HEK293 (cell line): ENCODE measurements around the gene PARD3B.

Source experiments
- CTCF ChIA-PET: fragments of 350-600 bp; formaldehyde crosslinking; extraction: SDS; loops from one replicate; lab custom pipeline; 2021; ENCODE audit warnings: antibody characterized with exemption; lab: Yijun Ruan, JAX
- POLR2A ChIA-PET: fragments of 300-600 bp; formaldehyde crosslinking; extraction: SDS; loops from one replicate; lab custom pipeline; 2020; ENCODE audit warnings: antibody characterized with exemption, inconsistent platforms; lab: Yijun Ruan, JAX
- H3K27ac ChIP-seq: fragments of 200-500 bp; sonication (Bioruptor generic); 2 replicates; pipeline ENCODE4 v1.5.1; 2014; ENCODE audit warnings: low read depth, low read length, control low read depth, inconsistent platforms; ENCODE audit errors: extremely low read depth
- H3K36me3 ChIP-seq, 2 experiments: fragments of 200-500 bp in 1 of 2; sonication (Bioruptor generic) in 1 of 2; 1 replicate in 1 of 2; 2 replicates in 1 of 2; pipeline ENCODE4 v1.5.1; 2014 to 2017; ENCODE audit warnings: inconsistent platforms in 2 of 2, low read length in 2 of 2; ENCODE audit not compliant: control insufficient read depth in 2 of 2, insufficient read depth in 1 of 2
- H3K4me1 ChIP-seq: fragments of 200-500 bp; sonication (Bioruptor generic); 2 replicates; pipeline ENCODE4 v1.5.1; 2014; ENCODE audit warnings: mild to moderate bottlenecking, low read length, inconsistent platforms; ENCODE audit not compliant: control insufficient read depth, insufficient read depth
- H3K4me3 ChIP-seq: 2 replicates; pipeline ENCODE4 v1.5.1; 2011; ENCODE audit warnings: low read depth, mild to moderate bottlenecking, control low read depth, low read length, moderate library complexity
- H3K9me3 ChIP-seq: fragments of 200-500 bp; sonication (Bioruptor generic); 2 replicates; pipeline ENCODE4 v1.5.1; 2014; ENCODE audit warnings: low read depth, low read length, inconsistent platforms; ENCODE audit not compliant: control insufficient read depth, insufficient read depth
- EGR2 ChIP-seq: fragments of 450-650 bp; formaldehyde crosslinking; IDR thresholded peaks from 2 replicates; pipeline ENCODE4 v1.5.1; 2016; ENCODE audit warnings: low read depth, missing biosample characterization, missing genetic modification characterization
- KLF1 ChIP-seq: fragments of 450-650 bp; formaldehyde crosslinking; IDR thresholded peaks from 2 replicates; pipeline ENCODE4 v1.5.1; 2016; ENCODE audit warnings: missing biosample characterization, missing genetic modification characterization
- ZNF157 ChIP-seq: fragments of 450-650 bp; formaldehyde crosslinking; IDR thresholded peaks from 2 replicates; pipeline ENCODE4 v1.5.1; 2016; ENCODE audit warnings: missing biosample characterization, missing genetic modification characterization
- ZNF426 ChIP-seq: fragments of 450-650 bp; formaldehyde crosslinking; IDR thresholded peaks from 2 replicates; pipeline ENCODE4 v1.5.1; 2017; ENCODE audit warnings: missing biosample characterization, missing genetic modification characterization, mild to moderate bottlenecking, inconsistent platforms, moderate library complexity
- ZNF529 ChIP-seq: fragments of 450-650 bp; formaldehyde crosslinking; IDR thresholded peaks from 2 replicates; pipeline ENCODE4 v1.5.1; 2017; ENCODE audit warnings: missing genetic modification characterization, missing biosample characterization; ENCODE audit not compliant: insufficient replicate concordance
- ZNF548 ChIP-seq: fragments of 450-650 bp; formaldehyde crosslinking; IDR thresholded peaks from 2 replicates; pipeline ENCODE4 v1.5.1; 2016; ENCODE audit warnings: missing biosample characterization, missing genetic modification characterization
- ZNF555 ChIP-seq: fragments of 450-650 bp; formaldehyde crosslinking; conservative IDR thresholded peaks from 2 replicates; pipeline ENCODE4 v1.5.1; 2017; ENCODE audit warnings: missing biosample characterization, mild to moderate bottlenecking, missing genetic modification characterization, inconsistent platforms
- ZNF76 ChIP-seq: fragments of 450-650 bp; formaldehyde crosslinking; IDR thresholded peaks from 2 replicates; pipeline ENCODE4; 2016; ENCODE audit warnings: low read depth, missing biosample characterization, missing genetic modification characterization, borderline replicate concordance
- ZNF777 ChIP-seq: fragments of 450-650 bp; formaldehyde crosslinking; IDR thresholded peaks from 2 replicates; pipeline ENCODE4 v1.5.1; 2017; ENCODE audit warnings: missing biosample characterization, missing genetic modification characterization, borderline replicate concordance
- ZNF785 ChIP-seq: fragments of 450-650 bp; formaldehyde crosslinking; IDR thresholded peaks from 2 replicates; pipeline ENCODE4 v1.5.1; 2016; ENCODE audit warnings: missing biosample characterization, missing genetic modification characterization
- ZNF830 ChIP-seq: fragments of 450-650 bp; IDR thresholded peaks from 2 replicates; pipeline ENCODE4 v1.5.0; 2018; ENCODE audit warnings: missing biosample characterization, missing genetic modification characterization, low read depth, mild to moderate bottlenecking, moderate library complexity
- TF ChIP-seq, protein P1 (sequence below): sonication (generic); formaldehyde crosslinking; IDR thresholded peaks from 2 replicates; pipeline ENCODE4 v1.8.1; 2022; ENCODE audit warnings: mild to moderate bottlenecking, moderate library complexity, missing genetic modification reagents
- TF ChIP-seq, protein P2 (sequence below): fragments of 450-650 bp; formaldehyde crosslinking; IDR thresholded peaks from 2 replicates; pipeline ENCODE4 v1.5.1; 2016; ENCODE audit warnings: missing biosample characterization, missing genetic modification characterization
- TF ChIP-seq, protein P3 (sequence below): fragments of 450-650 bp; formaldehyde crosslinking; IDR thresholded peaks from 2 replicates; pipeline ENCODE4 v1.5.1; 2016; ENCODE audit warnings: missing biosample characterization, missing genetic modification characterization, borderline replicate concordance
- TF ChIP-seq, protein P4 (sequence below): fragments of 450-650 bp; formaldehyde crosslinking; conservative IDR thresholded peaks from 2 replicates; pipeline ENCODE4 v1.5.1; 2016; ENCODE audit warnings: low read depth, missing biosample characterization, missing genetic modification characterization
- TF ChIP-seq, protein P5 (sequence below): fragments of 450-650 bp; formaldehyde crosslinking; optimal IDR thresholded peaks from 2 replicates; pipeline ENCODE3; 2016; ENCODE audit warnings: missing biosample characterization, mild to moderate bottlenecking, missing genetic modification characterization

Gene PARD3B

DNA sequence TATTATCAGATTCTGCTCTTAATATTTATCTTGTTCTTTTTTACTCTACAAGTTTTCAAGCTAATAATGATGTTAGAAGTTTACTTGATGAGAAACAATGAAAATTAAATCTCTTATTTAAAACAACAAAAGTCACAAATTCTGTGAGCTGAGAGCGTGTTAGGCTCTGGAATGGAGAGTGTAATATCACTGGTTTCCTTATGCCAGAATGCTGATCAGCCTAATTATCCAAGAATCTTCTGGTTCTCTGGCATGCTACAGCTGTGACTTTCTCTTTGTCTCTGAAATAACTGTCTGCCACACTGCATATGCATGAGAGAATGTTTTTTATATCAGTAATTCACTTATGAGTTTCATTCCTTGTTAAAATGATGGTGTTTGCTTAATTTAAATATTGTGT is 236.7 kb downstream of the PARD3B start:
- Histone ChIP-seq H3K9me3 (no peaks in the 10 kb centered on the region), H3K27ac (no peak overlapping the region), H3K36me3 (no peaks in the 10 kb centered on the region), H3K4me3 (no peak overlapping the region), H3K4me1 (no peaks in the 10 kb centered on the region)
- no peak for TF ChIP-seq ZNF785 (tag by site-specific recombination)
- no peak for TF ChIP-seq ZNF548 (tag by site-specific recombination)
- no peak for TF ChIP-seq KLF1
- no peak for TF ChIP-seq ZNF426
- TF ChIP-seq EGR2, result no peak
- no peak for TF ChIP-seq ZNF777
- TF ChIP-seq ZNF157, result no peak
- TF ChIP-seq ZNF76, result no peak
- TF ChIP-seq ZNF529 (tag by site-specific recombination), result no peak
- no peak for TF ChIP-seq ZNF555
- TF ChIP-seq, protein P1, sequence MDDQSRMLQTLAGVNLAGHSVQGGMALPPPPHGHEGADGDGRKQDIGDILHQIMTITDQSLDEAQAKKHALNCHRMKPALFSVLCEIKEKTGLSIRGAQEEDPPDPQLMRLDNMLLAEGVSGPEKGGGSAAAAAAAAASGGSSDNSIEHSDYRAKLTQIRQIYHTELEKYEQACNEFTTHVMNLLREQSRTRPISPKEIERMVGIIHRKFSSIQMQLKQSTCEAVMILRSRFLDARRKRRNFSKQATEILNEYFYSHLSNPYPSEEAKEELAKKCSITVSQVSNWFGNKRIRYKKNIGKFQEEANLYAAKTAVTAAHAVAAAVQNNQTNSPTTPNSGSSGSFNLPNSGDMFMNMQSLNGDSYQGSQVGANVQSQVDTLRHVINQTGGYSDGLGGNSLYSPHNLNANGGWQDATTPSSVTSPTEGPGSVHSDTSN (CRISPR knock-in tag), result no peak
- TF ChIP-seq, protein P2, sequence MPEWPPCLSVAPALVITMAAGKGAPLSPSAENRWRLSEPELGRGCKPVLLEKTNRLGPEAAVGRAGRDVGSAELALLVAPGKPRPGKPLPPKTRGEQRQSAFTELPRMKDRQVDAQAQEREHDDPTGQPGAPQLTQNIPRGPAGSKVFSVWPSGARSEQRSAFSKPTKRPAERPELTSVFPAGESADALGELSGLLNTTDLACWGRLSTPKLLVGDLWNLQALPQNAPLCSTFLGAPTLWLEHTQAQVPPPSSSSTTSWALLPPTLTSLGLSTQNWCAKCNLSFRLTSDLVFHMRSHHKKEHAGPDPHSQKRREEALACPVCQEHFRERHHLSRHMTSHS (tag by site-specific recombination), result no peak
- TF ChIP-seq, protein P3, sequence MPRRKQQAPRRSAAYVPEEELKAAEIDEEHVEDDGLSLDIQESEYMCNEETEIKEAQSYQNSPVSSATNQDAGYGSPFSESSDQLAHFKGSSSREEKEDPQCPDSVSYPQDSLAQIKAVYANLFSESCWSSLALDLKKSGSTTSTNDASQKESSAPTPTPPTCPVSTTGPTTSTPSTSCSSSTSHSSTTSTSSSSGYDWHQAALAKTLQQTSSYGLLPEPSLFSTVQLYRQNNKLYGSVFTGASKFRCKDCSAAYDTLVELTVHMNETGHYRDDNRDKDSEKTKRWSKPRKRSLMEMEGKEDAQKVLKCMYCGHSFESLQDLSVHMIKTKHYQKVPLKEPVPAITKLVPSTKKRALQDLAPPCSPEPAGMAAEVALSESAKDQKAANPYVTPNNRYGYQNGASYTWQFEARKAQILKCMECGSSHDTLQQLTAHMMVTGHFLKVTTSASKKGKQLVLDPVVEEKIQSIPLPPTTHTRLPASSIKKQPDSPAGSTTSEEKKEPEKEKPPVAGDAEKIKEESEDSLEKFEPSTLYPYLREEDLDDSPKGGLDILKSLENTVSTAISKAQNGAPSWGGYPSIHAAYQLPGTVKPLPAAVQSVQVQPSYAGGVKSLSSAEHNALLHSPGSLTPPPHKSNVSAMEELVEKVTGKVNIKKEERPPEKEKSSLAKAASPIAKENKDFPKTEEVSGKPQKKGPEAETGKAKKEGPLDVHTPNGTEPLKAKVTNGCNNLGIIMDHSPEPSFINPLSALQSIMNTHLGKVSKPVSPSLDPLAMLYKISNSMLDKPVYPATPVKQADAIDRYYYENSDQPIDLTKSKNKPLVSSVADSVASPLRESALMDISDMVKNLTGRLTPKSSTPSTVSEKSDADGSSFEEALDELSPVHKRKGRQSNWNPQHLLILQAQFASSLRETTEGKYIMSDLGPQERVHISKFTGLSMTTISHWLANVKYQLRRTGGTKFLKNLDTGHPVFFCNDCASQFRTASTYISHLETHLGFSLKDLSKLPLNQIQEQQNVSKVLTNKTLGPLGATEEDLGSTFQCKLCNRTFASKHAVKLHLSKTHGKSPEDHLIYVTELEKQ (tag by site-specific recombination), result no peak
- no peak for TF ChIP-seq ZNF830
- TF ChIP-seq, protein P4, sequence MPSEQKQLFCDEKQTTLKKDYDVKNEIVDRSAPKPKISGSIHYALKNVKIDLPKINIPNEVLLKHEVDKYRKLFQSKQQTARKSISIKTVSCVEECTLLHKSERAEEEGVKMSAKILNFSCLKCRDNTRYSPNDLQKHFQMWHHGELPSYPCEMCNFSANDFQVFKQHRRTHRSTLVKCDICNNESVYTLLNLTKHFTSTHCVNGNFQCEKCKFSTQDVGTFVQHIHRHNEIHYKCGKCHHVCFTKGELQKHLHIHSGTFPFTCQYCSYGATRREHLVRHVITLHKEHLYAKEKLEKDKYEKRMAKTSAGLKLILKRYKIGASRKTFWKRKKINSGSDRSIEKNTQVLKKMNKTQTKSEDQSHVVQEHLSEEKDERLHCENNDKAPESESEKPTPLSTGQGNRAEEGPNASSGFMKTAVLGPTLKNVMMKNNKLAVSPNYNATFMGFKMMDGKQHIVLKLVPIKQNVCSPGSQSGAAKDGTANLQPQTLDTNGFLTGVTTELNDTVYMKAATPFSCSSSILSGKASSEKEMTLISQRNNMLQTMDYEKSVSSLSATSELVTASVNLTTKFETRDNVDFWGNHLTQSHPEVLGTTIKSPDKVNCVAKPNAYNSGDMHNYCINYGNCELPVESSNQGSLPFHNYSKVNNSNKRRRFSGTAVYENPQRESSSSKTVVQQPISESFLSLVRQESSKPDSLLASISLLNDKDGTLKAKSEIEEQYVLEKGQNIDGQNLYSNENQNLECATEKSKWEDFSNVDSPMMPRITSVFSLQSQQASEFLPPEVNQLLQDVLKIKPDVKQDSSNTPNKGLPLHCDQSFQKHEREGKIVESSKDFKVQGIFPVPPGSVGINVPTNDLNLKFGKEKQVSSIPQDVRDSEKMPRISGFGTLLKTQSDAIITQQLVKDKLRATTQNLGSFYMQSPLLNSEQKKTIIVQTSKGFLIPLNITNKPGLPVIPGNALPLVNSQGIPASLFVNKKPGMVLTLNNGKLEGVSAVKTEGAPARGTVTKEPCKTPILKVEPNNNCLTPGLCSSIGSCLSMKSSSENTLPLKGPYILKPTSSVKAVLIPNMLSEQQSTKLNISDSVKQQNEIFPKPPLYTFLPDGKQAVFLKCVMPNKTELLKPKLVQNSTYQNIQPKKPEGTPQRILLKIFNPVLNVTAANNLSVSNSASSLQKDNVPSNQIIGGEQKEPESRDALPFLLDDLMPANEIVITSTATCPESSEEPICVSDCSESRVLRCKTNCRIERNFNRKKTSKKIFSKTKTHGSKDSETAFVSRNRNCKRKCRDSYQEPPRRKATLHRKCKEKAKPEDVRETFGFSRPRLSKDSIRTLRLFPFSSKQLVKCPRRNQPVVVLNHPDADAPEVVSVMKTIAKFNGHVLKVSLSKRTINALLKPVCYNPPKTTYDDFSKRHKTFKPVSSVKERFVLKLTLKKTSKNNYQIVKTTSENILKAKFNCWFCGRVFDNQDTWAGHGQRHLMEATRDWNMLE, result no peak
- TF ChIP-seq, protein P5, sequence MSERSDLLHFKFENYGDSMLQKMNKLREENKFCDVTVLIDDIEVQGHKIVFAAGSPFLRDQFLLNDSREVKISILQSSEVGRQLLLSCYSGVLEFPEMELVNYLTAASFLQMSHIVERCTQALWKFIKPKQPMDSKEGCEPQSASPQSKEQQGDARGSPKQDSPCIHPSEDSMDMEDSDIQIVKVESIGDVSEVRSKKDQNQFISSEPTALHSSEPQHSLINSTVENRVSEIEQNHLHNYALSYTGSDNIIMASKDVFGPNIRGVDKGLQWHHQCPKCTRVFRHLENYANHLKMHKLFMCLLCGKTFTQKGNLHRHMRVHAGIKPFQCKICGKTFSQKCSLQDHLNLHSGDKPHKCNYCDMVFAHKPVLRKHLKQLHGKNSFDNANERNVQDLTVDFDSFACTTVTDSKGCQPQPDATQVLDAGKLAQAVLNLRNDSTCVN, result no peak
- POLR2A ChIA-PET, result no interaction called here
- CTCF ChIA-PET, result interaction anchor here (1.2 kb wide), 1 partner anchor 16 kb away, joined by 4 read pairs; no protein-coding TSS in a partner anchor
